ENCODE results near the gene TNFRSF21. TPM values are rescaled to one million over a fixed set of nuclear protein-coding genes. Genes with fewer than 3 reads are reported as not detected.

TNFRSF21 gene
- total and polyA plus RNA-seq, 2 of the 8 experiments (the other 6 are each of a cell fraction or from before 2014, with no cell fraction given): 16.4 to 52.7 TPM

- H3K79me2 ChIP-seq (ENCODE audit: control insufficient read depth in 1 of 2, insufficient read depth in 2 of 2, low read length in 2 of 2): no peaks in the 10 kb centered on the region
- CTCF ChIA-PET (ENCODE audit: partially characterized antibody): interaction anchor here (0.8 to 1.8 kb wide), 4 partner anchors 13 to 26 kb away, joined by 3 to 6 read pairs (median 4); no protein-coding TSS in a partner anchor
- H2BK12ac ChIP-seq (ENCODE audit: low read depth, low read length): no peak overlapping the region
- no peak for FAIRE-seq
- no peak overlapping the region for H3K4ac ChIP-seq (replicated peaks; ENCODE audit: insufficient read length, low read depth, low read length)
- H4K8ac ChIP-seq (ENCODE audit: extremely low read depth, insufficient read depth, low read length): no peak overlapping the region
- H3K27ac ChIP-seq (ENCODE audit: low read depth, low read length): no peak overlapping the region
- no peak overlapping the region for H2AK5ac ChIP-seq (ENCODE audit: low read depth, low read length)
- H2AFZ ChIP-seq (ENCODE audit: low read length): peak overlapping the region; percentile 99; the same call in 1 of the 2 replicates
- H3K4me1 ChIP-seq (replicated peaks in 1 of 4; ENCODE audit: control insufficient read depth in 3 of 4, insufficient read depth in 4 of 4, low read length in 3 of 4): no peaks in the 10 kb centered on the region
- H3K36me3 ChIP-seq (ENCODE audit: control insufficient read depth in 2 of 4, insufficient read depth in 4 of 4, low read length in 3 of 4): no peaks in the 10 kb centered on the region
- no peak overlapping the region for H2BK5ac ChIP-seq (ENCODE audit: low read depth, low read length)
- no peak overlapping the region for H2BK15ac ChIP-seq (ENCODE audit: low read length)
- no peaks in the 10 kb centered on the region for H3K79me1 ChIP-seq (ENCODE audit: low read depth, low read length)
- H4K5ac ChIP-seq (ENCODE audit: insufficient read length, low read depth, low read length): no peak overlapping the region
- no peak overlapping the region for H2BK120ac ChIP-seq (replicated peaks; ENCODE audit: low read depth, low read length)
- H3K23me2 ChIP-seq (ENCODE audit: low read depth, low read length): no peaks in the 10 kb centered on the region
- H3K18ac ChIP-seq (ENCODE audit: extremely low read depth, low read length): no peak overlapping the region
- POLR2A ChIA-PET (ENCODE audit: partially characterized antibody): no interaction called here
- no peak overlapping the region for H3K9ac ChIP-seq (replicated peaks in 1 of 4; ENCODE audit: extremely low read depth in 1 of 4, low read depth in 3 of 4, low read length in 3 of 4)
- H4K91ac ChIP-seq (replicated peaks; ENCODE audit: insufficient read length, low read length): no peak overlapping the region
- no peak overlapping the region for H3K56ac ChIP-seq (replicated peaks; ENCODE audit: insufficient read length, low read depth, low read length)
- H3K9me3 ChIP-seq (ENCODE audit: insufficient read depth in 2 of 2, low read depth in 1 of 2, low read length in 1 of 2): no peaks in the 10 kb centered on the region
- no peak overlapping the region for H3K4me3 ChIP-seq (ENCODE audit: extremely low read depth in 1 of 4, insufficient read depth in 2 of 4, low read depth in 3 of 4, low read length in 4 of 4)
- no peaks in the 10 kb centered on the region; a peak in 1 of 7 replicates for H3K27me3 ChIP-seq (replicated peaks in 1 of 4; ENCODE audit: control insufficient read depth in 3 of 4, extremely low read depth in 1 of 4, insufficient read depth in 3 of 4, low read length in 3 of 4)
- no peak for DNase-seq (ENCODE audit: low read depth in 1 of 2, low spot score in 2 of 2)
- H4K20me1 ChIP-seq (replicated peaks in 1 of 2; ENCODE audit: control insufficient read depth in 1 of 2, insufficient read depth in 2 of 2, low read length in 2 of 2): no peaks in the 10 kb centered on the region
- H3K4me2 ChIP-seq (ENCODE audit: insufficient read depth in 1 of 2, low read depth in 2 of 2, low read length in 2 of 2): no peak overlapping the region
- H3K23ac ChIP-seq (ENCODE audit: insufficient read length): no peak overlapping the region
- H2BK20ac ChIP-seq (ENCODE audit: low read length): no peak overlapping the region
- H3K14ac ChIP-seq (ENCODE audit: insufficient read length): no peak overlapping the region
- TF ChIP-seq TCF12 (IDR thresholded peaks at IDR 0.05; ENCODE audit: low read depth, low read length) (no peak), TAF7 (optimal IDR thresholded peaks at IDR 0.05; ENCODE audit: borderline replicate concordance, low read depth, low read length) (no peak), E2F6 (IDR thresholded peaks at IDR 0.05) (no peak), YY1 (IDR thresholded peaks at IDR 0.05; ENCODE audit: low read depth, low read length) (no peak), CREB1 (IDR thresholded peaks at IDR 0.05) (no peak), CBX5 (IDR thresholded peaks at IDR 0.05; ENCODE audit: low read depth, low read length) (no peak), ZNF274 (IDR thresholded peaks at IDR 0.05; ENCODE audit: borderline replicate concordance, extremely low read depth, low read length) (no peak), ASH2L (IDR thresholded peaks at IDR 0.05; ENCODE audit: low read length) (no peak), RFX5 (IDR thresholded peaks at IDR 0.05; ENCODE audit: borderline replicate concordance, low read depth, low read length) (no peak), EGR1 (IDR thresholded peaks at IDR 0.05; ENCODE audit: borderline replicate concordance, low read depth, low read length) (no peak), CHD1 (IDR thresholded peaks at IDR 0.05; ENCODE audit: low read depth, low read length) (no peak), BRCA1 (IDR thresholded peaks at IDR 0.05; ENCODE audit: low read depth, low read length) (no peak), KDM4A (IDR thresholded peaks at IDR 0.05; ENCODE audit: low read depth, low read length, severe bottlenecking) (no peak), NRF1 (IDR thresholded peaks at IDR 0.05; ENCODE audit: low read depth, low read length) (no peak), TAF1 (IDR thresholded peaks at IDR 0.05; ENCODE audit: low read depth, low read length) (no peak)
- TF ChIP-seq, protein P1, sequence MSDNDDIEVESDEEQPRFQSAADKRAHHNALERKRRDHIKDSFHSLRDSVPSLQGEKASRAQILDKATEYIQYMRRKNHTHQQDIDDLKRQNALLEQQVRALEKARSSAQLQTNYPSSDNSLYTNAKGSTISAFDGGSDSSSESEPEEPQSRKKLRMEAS (IDR thresholded peaks at IDR 0.05): no peak
Observed at GRCh38 chr6:47351621-47352020, 41.9 kb upstream of the TNFRSF21 start.
